CD4-positive, alpha-beta T cell treated with Interleukin-6 for 4 hours (primary cell): ENCODE data around the gene NCOA4.
"Not testable (repeated sequence)": the region's sequence is repeated elsewhere in the genome, so short reads cannot be mapped to it uniquely, and the experiment has no call there.

Source experiments
- DNase-seq: peaks from one replicate; pipeline ENCODE4 v3.0.0-alpha.2; 2020; ENCODE audit warnings: mixed read lengths

NCOA4 gene

DNA sequence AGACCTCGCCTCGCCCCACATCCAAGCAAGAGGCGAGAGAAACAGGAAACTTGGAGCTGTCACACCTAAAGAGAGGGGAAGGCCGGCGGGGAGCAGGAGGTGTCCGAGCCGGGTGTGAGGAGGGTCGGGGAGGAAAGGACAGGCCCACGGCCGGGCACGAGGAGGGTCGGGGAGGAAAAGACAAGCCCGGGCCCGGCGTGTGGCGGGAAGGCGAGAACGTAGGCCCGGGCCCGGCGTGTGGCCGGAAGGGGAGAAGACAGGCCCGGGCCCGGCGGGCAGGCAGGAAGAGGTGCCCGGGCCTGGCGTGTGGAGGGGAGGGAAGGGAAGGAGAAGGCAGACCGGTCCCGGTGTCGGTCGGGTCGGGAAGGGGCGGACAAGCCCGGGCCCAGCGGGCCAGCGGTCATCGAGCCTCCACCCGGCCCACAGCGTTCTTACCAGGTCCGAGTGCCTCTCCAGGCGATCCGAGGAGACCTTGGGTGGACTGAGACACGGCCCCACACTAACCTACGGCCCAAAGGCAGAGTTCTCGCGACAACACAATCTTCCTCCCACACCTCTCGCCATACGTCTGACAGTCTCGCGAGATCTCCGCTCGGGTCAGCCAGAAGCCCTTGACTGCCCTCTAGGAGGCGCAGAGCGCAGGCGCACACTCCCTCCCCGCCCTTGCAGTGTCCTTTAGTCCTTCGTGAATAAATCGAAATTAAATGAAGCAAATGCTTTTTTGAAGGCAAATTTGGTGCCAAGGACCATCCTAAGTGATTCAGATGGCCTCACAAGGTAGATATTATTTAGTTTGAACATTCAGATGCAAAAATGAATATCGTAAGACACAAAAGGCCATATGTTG is at the start of gene NCOA4:
Gene NCOA4, minus strand, starts transcription at position 533 of the 847 bp plus-strand sequence. CDS start 13,943 bp downstream, outside the sequence.
- DNase-seq, result peak; percentile 98

DNA sequence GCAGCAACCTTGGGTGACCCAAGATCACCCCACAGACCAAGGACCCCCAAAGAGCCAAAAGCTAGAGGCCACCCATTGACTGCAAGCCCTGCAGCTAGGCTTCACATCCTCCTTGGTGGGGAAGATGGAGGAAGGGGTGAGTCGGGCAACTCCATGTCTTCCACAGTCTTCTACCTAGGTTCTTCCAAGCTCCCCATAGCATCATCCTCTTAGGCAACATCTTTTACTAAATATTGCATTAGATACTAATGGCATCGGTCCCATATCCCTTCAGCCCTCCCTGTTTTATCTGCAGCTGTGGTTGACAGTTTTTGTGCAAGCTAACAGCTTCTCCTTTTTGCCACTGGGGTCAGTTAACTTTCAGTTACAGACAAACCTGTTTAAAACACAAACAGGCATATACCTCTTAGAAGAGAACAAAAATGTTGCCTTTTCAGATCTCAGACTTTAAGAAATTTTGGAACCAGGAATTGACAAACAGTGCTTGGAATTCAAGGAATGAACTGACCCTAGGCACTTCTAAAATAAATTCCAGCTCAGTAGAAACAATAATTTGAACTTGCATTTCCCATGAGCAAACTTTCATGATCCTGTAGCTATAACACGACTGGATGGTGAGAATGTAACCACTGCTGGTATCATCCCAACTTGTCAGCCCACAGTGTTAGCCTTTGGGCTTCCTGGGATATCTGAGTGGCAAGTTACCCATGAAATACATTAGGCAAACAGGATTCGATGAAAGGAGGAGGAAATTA is 49.6 kb upstream of the NCOA4 start:
- no peak for DNase-seq

DNA sequence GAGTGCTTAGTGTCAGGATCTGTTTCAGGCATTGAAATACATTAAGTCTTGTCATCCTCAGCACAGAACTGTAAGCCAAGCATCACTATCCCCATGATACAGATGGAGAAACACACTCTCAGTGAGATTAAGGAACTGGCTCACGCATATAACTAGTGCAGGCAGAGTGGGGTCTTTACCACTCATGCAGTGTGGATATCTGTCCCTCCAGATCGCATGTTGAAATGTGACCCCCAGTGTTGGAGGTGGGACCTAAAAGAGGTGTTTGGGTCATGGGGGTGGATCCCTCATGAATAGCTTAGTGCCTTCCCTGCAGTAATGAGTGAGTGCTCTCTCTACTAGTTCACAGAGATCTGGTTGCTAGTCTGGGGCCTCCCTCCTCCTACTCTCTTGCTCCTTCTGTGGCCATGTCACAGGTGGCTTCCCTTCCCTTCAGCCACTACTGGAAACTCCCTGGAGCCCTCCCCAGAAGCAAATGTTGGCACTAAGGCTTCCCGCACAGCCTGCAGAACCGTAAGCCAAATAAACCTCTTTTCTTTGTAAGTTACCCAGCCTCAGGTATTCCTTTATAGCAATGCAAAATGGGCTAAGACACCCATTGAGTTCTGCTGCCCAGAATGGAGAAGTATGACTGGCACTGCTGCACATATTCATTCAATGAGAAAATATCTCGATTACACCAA is 47.4 kb upstream of the NCOA4 start:
- no peak for DNase-seq

DNA sequence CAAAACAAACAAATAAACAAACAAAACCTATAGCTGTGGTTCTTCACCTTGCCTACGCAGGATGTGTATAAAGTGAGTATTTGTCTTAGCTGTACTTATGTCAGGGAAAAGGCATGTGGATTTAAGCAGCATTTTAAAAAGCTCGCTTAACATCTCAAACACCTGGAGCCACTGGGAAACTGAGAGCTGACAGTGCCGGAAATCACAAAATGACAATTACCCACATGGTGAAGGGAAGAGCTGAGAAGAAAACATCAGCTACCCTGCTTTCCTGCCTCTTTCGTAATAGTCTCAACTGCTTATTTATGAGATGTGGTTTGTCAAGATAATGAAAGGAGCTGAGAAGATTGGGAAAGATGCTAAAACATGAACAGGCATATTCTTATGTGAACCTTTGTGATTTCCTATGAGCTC is 46.7 kb upstream of the NCOA4 start:
- DNase-seq, result no peak

DNA sequence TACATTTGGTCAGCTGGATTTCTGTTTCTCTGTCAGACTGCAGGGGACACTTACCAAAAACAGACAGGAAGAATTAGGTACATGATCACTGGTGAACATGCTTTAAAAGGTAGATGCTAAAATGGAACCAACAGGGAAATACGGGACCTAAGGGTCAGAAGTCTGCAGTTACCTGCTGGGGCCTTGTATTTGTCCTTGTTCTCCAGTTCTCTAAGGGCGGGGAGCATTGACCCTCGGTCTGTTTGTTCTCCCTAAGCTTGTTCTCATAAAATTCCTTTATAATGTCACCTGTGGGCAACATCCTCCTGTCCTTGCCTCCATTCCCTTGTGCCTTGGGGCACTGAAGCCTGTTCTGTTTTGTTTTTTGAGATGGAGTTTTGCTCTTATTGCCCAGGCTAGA is 45.4 kb upstream of the NCOA4 start:
- DNase-seq, result no peak

DNA sequence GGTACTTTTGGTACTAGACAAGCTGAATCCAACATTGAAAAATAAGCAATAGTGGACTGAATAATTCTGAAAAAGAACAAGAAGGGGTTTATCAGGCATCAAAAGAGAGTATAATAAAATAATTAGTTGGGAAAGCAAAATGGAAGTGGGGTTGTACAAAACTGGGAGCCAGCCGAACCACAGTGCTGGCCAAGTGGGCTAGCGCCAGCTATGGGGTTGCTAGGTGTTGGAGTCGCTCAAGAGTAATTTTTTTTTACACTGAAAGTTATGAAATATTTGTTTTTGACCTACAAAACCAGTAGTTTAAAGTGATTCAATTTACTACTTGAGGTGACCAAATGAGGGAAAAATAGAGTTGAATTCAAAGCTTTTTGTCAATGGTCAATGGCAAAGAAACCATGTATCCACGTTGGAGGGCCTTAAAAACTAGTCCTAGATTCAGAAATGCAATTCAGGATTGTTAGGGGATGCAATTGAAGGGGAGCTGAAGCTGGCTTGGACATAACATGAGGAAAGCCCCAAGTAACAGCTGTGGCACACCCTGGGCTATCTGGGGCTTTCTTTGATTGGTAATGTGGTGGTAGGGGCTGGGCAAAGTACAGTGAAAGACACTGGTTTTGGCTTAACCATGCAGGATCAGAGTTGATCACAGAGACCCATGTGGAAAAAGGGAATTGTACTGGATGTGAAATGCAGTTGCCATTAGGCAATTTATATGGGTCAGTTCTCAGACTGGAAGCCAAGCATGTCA is 43.9 kb upstream of the NCOA4 start:
- DNase-seq, result no peak

DNA sequence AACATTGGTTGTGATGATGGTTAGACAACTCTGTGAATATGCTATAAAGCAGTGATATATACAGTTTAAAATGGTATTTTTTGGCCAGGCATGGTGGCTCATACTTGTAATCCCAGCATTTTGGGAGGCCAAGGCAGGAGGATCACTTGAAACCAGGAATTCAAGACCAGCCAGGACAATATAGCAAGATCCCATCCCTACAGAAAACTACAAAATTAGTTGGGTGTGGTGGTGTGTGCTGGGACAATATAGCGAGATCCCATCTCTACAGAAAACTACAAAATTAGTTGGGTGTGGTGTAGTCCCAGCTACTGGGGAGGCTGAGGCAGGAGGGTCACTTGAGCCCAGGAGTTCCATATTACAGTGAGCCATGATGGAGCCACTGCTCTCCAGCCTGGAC is 43.1 kb upstream of the NCOA4 start:
- DNase-seq, result no peak

DNA sequence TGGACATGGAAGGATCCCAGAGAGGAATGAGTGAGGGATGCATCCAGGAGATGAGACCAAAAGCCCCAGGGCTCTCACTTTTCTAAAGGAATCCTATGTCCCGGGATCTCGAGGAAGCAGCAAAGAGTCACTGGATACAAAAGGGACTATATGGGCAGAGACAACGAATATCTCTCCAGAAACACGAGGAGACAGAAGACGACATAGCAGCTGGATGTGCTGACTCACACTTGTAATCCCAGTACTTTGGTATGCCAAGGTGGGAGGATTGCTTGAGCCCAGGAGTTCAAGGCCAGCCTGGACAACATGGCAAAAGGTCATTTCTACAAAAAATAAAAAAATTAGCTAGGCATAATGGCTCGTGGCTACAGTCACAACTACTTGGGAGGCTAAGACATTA is 40.3 kb upstream of the NCOA4 start:
- DNase-seq, result no peak

DNA sequence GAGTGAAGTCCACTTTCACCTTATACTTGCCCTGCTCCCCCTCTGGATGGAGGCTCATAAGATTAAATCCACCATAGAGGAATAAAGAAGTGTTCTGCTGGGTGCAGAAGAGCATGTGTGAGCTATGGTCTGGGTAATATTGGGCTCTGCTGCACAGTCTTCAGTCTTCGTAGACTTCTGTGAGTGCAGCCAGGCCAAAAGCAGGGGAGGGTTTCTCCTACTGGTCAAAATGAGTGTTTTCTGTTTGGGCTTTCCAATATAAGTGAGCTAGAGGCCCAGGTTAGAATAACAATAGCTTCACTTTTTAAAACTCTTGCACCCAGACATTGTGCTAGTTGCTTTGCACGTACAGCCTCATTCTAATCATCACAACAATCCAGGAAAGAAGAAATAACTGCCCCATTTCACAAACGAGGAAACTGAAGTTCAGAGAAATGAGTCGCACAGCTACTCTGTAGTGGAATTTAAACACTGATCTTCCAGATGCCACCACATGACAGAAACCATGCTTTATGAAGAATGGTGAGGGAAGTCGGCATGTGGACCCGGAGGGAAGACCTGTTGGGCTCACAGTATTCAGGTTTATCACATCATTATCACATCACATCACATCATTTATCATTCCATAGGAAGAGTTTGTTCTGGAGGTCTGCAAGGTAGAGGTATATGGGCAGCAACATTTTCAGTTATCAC is 39.5 kb upstream of the NCOA4 start:
- no peak for DNase-seq

DNA sequence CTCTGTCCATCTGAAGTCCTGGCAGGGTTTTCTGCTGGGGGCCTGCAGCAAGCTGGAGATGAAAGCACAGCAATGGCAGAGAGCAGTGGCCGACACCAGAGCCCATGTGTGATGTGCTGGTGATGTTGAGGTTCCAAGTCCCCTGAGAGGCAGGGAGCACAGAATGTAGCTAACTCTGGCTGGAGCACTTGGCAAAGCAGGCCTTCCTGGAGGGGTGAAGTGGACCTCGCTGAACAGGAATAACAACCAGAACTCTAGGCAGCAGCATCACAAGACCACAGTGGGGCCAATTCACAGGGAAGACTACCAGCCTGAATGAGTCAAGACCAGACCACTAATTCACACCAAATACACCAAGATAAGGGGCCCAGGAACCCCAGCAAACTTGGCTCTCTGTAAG is 38.5 kb upstream of the NCOA4 start:
- DNase-seq, result no peak

DNA sequence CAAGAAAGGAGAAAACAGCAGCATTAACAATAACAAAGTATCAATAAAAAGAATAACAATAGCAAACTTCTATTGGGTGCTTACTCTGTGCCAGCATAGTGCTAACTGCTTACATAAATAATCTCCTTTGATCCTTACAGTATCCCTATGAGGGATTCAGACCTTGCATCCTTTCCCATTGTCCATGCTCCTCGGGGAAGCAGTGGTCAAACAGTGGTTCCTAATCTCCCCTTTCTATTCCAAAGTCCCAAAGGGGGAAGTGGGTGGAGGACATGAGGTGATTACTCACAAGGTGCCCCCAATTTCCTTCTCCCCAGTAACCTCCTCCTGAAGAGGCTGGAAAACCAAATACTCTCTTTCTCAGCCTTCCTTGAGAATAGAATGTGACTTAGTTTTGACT is 37.7 kb upstream of the NCOA4 start:
- no peak for DNase-seq

DNA sequence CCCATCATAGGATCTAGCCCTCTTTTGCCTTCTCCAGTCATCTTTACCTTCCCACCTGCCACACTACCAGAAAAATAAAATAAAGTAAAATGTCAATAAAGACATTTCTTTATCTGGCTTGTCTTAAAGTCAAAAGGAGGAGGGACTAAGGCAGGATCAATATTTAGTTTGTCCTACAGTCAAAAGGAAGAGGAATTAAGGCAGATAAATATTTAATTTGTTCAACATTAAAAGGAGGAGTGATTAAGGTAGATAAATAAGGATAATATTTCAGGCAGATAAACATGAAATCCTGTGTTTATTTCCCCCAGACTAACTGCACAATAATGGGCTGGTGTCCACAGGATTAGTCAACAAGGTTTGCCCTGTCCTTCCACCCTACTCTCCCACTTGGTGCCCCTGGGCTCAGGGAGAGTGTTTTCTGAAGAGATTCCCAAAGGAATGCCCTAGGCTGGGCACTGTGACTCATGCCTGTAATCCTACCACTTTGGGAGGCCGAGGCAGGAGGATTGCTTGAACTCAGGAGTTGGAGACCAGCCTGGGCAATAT is 33.9 kb upstream of the NCOA4 start:
- no peak for DNase-seq

DNA sequence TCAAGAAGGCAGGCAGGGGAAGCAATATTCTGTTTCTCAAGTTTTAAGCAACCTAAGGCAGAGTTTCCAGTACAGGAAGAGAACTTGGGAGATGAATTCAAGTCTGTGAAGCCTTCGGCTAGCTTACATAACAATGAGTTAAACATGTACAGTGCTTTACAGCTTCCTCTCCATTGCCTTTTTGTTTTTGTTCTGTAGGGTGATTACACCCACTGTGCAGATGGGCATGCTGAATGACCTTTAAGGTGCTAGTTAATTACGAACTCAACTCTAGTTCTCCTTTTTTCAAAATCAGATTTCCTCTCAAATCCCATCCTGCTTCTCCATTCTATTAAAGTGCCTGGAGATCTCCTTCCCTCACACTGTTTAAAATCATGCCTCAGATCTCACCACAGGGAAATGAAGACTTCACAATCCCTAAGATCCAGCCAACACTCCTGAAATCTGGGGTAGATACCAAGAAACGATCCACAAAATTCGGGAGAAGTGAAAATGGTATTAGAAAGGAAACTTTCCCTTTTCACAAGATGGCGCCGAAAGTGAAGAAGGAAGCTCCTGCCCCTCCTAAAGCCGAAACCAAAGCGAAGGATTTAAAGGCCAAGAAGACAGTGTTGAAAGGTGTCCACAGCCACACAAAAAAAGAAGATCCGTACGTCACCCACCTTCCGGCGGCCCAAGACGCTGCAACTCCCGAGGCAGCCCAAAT is 32.5 kb upstream of the NCOA4 start:
- no peak for DNase-seq

DNA sequence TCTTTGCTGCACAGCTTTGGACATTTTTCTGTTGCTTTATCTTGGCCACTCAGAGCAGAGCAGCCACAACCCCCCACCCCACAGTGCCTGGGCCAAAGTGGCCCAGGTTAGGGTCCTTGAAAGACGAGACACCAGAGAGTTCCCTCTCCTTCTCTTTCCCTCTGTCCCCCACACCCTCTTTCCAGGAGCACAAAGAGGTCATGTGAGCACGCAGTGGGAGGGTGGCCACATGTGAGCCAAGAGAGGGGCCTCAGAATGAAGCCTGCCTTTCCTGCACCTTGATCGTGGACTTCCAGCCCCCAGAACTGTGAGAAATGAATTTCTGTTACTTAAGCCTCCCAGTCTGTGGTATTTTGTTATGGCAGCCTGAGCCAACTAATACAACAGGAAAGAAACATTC is 30.3 kb upstream of the NCOA4 start:
- no peak for DNase-seq

DNA sequence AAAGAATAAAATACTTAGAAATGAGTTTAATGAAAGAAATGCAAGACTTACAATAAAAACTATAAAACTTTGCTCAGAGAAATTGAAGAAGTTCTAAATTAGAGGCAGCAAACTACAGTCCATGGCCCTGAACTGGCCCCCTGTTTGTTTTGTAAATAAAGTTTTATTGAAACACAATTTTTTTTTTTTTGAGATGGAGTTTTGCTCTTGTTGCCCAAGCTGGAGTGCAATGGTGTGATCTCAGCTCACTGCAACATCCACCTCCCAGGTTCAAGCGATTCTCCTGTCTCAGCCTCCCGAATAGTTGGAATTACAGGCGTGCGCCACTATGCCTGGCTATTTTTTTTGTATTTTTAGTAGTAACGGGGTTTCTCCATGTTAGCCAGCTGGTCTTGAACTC is 27.5 kb upstream of the NCOA4 start:
- DNase-seq, result not testable (repeated sequence)

DNA sequence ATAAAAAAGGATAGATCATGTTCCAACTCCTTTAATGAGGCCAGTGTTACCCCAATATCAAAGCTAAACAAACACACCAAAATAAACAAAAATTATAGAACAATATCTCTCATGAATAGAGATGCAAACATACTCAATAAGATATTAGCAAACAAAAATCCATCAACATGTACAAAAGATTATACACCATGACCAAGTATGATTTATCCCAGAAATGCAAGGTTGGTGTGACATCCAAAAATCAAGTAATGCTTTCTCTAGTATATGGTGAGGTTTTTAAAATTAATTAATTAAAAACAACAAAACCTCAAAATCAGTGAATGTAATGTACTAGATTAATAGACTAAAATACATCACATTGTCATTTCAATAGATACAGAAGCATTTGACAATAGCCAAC is 26.6 kb upstream of the NCOA4 start:
- DNase-seq, result no peak

DNA sequence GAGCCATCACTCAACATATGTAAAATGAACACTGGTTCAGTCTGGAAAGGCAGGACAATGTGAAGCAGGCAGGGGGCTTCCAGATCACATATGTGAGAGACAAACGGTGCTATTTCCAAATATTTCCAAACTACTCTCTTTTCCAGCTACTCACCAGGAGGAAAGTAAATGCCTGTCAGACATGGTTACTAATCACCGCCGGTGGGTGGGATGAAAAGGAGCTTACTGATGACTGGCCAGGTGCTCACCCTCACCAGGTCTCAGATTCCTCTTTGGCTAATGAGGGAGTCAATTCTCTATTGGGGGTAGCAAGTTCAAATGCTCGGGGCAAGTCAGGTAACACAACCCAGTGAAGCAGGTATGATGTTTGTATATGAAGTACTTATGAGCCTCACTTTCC is 25.3 kb upstream of the NCOA4 start:
- DNase-seq, result no peak

DNA sequence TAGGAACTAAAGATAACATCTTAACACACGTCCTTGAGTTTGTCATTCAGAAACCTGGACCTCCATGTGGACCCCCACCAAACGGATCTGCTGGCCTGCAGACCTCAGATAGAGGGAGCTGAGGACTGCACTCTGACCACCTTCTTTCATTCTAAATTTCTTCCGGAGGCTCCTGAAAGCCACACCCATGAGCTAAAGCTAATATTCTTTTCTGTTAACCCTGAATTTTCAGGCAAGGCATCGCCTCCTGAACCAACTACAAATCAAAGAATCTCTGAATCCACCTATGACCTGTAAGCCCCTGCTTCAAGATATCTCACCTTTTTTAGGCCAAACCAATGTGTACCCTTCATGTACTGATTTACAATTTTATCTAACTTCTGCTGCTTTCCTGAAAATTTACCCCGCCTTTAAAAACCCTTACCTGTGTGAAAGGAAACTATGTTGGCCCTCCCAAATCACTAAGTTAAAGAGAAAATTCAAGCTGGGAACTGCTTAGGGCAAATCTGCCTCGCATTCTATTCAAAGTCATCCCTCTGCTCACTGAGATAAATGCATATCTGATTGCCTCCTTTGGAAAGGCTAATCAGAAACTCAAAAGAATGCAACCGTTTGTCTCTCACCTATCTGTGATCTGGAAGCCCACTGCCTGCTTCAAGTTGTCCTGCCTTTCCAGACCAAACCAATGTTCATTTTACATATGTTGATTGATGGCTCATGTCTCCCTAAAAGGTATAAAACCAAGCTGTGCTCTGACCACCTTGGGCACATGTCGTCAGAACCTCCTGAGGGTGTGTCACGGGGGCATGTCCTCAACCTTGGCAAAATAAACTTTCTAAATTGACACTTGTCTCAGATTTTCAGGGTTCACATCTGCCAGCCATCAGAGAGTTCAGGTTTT is 23.4 kb upstream of the NCOA4 start:
- DNase-seq, result no peak

DNA sequence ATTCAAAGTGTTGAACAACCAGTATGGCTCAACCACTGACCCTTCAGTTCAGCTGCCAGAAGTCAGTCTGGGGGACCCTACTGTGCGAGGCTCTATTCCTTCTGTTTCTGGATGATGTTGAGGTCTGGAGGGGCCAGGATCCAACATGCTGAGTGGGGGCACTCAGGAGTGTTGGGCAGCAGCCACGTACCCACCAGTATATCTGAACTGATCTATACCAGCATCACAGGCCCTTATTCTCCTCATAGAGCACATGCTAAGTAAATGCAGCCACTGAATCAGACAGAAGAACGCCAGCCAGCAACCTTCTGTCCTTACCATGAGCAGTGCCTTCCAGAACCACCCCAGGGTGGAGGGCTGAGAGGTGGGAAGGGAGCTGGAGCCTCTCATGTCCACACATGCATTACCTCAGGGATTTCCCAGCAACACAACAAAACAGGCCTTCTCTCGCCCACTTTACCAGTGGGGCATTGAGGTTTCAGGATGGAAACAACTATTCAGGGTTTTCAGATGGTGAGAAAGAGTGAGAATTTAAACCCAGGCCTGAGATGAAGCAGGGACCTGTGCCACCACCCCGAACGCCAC is 22.5 kb upstream of the NCOA4 start:
- no peak for DNase-seq
